ENCODE results near the gene ELSPBP1.

DNA sequence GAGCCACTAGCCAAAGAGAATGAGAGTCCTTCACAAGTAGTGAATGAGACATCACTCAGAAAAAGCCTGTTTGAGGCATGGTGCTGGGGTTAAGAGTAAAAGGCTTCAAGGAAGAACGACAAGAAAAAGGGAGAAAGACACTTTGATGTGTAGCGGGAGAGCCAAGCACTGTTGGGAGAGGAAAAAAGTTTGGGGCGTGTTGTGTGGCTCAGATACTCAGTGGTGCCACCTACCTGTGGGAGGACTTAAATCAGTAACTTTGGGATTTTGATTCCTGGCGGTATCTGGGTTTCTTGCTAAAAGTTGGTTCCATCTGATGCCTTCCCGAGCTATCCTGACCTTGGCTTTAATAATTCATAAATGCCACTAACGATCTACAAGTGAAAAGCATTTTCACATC, 12.3 kb downstream of the ELSPBP1 start:
- TF ChIP-seq, protein P1, sequence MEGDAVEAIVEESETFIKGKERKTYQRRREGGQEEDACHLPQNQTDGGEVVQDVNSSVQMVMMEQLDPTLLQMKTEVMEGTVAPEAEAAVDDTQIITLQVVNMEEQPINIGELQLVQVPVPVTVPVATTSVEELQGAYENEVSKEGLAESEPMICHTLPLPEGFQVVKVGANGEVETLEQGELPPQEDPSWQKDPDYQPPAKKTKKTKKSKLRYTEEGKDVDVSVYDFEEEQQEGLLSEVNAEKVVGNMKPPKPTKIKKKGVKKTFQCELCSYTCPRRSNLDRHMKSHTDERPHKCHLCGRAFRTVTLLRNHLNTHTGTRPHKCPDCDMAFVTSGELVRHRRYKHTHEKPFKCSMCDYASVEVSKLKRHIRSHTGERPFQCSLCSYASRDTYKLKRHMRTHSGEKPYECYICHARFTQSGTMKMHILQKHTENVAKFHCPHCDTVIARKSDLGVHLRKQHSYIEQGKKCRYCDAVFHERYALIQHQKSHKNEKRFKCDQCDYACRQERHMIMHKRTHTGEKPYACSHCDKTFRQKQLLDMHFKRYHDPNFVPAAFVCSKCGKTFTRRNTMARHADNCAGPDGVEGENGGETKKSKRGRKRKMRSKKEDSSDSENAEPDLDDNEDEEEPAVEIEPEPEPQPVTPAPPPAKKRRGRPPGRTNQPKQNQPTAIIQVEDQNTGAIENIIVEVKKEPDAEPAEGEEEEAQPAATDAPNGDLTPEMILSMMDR (conservative IDR thresholded peaks at IDR 0.05 in 1 of 2, IDR thresholded peaks at IDR 0.05 in 1 of 2; ENCODE audit: low read depth in 1 of 2, low read length in 2 of 2), result no peak
- no peak for TF ChIP-seq EZH2 (IDR thresholded peaks at IDR 0.05; ENCODE audit: low read length, missing control alignments)

Data from fibroblast of lung (primary cell).